ENCODE results near the gene PIK3AP1. TPM values are rescaled to one million over a fixed set of nuclear protein-coding genes. Genes with fewer than 3 reads are reported as not detected.

PIK3AP1 gene
- total and polyA plus RNA-seq, 2 of the 13 experiments (the other 11 are each of a cell fraction or from before 2014, with no cell fraction given) = 3.6 to 13.8 TPM

- Histone ChIP-seq H3K9me3 (ENCODE audit: low read length) (no peaks in the 10 kb centered on the region), H3K27me3 (ENCODE audit: control insufficient read depth in 1 of 2, insufficient read depth in 2 of 2, low read length in 2 of 2) (no peaks in the 10 kb centered on the region), H3K27ac (ENCODE audit: extremely low read length, insufficient read depth, low read length) (no peak overlapping the region), H3K4me2 (ENCODE audit: low read depth, low read length) (no peak overlapping the region), H3K4me3 (replicated peaks in 1 of 3; ENCODE audit: insufficient read depth in 1 of 3, low read depth in 2 of 3, low read length in 3 of 3) (no peak overlapping the region), H3K9ac (ENCODE audit: insufficient read depth, low read depth, low read length) (no peak overlapping the region), H2AFZ (ENCODE audit: low read length) (no peak overlapping the region), H3K36me3 (replicated peaks in 1 of 2; ENCODE audit: control insufficient read depth in 1 of 2, insufficient read depth in 2 of 2, low read length in 2 of 2) (no peaks in the 10 kb centered on the region), H4K20me1 (ENCODE audit: insufficient read depth, low read length) (no peaks in the 10 kb centered on the region), H3K79me2 (ENCODE audit: insufficient read depth, low read length) (no peaks in the 10 kb centered on the region), H3K4me1 (ENCODE audit: insufficient read depth, low read length) (peaks cover 46% of the 10 kb centered on the region)
- ChIA-PET POLR2A (interaction anchor here (1.2 kb wide), 1 partner anchor 8 kb away, joined by 3 read pairs; no protein-coding TSS in a partner anchor), CTCF (ENCODE audit: low intra/inter-chr PET ratio, low total read pairs) (no interaction called here)
- intact Hi-C loops (cut with micrococcal nuclease; ENCODE audit: unreplicated experiment) = no loop called here
- ATAC-seq (no peak), FAIRE-seq (no peak), DNase-seq (ENCODE audit: low spot score) (no peak)
- WGBS (ENCODE audit: low lambda C conversion rate) = 100% methylated on average over 1 of the region's 1 CpG
- in situ Hi-C loops (cut with HindIII; ENCODE audit: extremely low pct_ligation_motif_present, low pct_unique_long_range_greater_than_20kb) = no loop called here
- BruUV-seq (replicated peaks) = no TSS peak
- no peak for TF ChIP-seq KLF16 (CRISPR knock-in tag; IDR thresholded peaks at IDR 0.05)
- TF ChIP-seq, protein P1, sequence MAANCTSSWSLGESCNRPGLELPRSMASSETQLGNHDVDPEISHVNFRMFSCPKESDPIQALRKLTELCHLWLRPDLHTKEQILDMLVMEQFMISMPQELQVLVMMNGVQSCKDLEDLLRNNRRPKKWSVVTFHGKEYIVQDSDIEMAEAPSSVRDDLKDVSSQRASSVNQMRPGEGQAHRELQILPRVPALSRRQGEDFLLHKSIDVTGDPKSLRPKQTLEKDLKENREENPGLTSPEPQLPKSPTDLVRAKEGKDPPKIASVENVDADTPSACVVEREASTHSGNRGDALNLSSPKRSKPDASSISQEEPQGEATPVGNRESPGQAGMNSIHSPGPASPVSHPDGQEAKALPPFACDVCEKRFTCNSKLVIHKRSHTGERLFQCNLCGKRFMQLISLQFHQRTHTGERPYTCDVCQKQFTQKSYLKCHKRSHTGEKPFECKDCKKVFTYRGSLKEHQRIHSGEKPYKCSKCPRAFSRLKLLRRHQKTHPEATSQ (CRISPR knock-in tag; IDR thresholded peaks at IDR 0.05; ENCODE audit: borderline replicate concordance) = no peak
- TF ChIP-seq HOXD1 (CRISPR knock-in tag; IDR thresholded peaks at IDR 0.05) = no peak
- no peak for TF ChIP-seq AKAP8 (CRISPR knock-in tag; IDR thresholded peaks at IDR 0.05)
- TF ChIP-seq HDAC1 (CRISPR knock-in tag; IDR thresholded peaks at IDR 0.05) = no peak
- TF ChIP-seq, protein P2, sequence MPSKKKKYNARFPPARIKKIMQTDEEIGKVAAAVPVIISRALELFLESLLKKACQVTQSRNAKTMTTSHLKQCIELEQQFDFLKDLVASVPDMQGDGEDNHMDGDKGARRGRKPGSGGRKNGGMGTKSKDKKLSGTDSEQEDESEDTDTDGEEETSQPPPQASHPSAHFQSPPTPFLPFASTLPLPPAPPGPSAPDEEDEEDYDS (CRISPR knock-in tag; IDR thresholded peaks at IDR 0.05) = no peak
- no peak for TF ChIP-seq BCL3 (CRISPR knock-in tag; IDR thresholded peaks at IDR 0.05)
- no peak for TF ChIP-seq ZNF235 (CRISPR knock-in tag; IDR thresholded peaks at IDR 0.05; ENCODE audit: borderline replicate concordance)
- no peak for TF ChIP-seq NFIC (IDR thresholded peaks at IDR 0.05; ENCODE audit: low read length)
- TF ChIP-seq, protein P3, sequence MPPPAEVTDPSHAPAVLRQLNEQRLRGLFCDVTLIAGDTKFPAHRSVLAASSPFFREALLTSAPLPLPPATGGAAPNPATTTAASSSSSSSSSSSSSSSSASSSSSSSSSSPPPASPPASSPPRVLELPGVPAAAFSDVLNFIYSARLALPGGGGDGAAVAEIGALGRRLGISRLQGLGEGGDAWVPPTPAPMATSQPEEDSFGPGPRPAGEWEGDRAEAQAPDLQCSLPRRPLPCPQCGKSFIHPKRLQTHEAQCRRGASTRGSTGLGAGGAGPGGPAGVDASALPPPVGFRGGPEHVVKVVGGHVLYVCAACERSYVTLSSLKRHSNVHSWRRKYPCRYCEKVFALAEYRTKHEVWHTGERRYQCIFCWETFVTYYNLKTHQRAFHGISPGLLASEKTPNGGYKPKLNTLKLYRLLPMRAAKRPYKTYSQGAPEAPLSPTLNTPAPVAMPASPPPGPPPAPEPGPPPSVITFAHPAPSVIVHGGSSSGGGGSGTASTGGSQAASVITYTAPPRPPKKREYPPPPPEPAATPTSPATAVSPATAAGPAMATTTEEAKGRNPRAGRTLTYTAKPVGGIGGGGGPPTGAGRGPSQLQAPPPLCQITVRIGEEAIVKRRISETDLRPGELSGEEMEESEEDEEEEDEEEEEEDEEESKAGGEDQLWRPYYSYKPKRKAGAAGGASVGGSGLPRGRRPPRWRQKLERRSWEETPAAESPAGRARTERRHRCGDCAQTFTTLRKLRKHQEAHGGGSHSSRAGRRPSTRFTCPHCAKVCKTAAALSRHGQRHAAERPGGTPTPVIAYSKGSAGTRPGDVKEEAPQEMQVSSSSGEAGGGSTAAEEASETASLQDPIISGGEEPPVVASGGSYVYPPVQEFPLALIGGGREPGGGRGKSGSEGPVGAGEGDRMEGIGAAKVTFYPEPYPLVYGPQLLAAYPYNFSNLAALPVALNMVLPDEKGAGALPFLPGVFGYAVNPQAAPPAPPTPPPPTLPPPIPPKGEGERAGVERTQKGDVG (CRISPR knock-in tag; IDR thresholded peaks at IDR 0.05; ENCODE audit: borderline replicate concordance) = no peak
- TF ChIP-seq, protein P4, sequence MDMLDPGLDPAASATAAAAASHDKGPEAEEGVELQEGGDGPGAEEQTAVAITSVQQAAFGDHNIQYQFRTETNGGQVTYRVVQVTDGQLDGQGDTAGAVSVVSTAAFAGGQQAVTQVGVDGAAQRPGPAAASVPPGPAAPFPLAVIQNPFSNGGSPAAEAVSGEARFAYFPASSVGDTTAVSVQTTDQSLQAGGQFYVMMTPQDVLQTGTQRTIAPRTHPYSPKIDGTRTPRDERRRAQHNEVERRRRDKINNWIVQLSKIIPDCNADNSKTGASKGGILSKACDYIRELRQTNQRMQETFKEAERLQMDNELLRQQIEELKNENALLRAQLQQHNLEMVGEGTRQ (IDR thresholded peaks at IDR 0.05; ENCODE audit: low read depth, low read length) = no peak
- TF ChIP-seq, protein P4 (CRISPR knock-in tag; IDR thresholded peaks at IDR 0.05; ENCODE audit: borderline replicate concordance) = no peak
- no peak for TF ChIP-seq HOXA3 (CRISPR knock-in tag; IDR thresholded peaks at IDR 0.05)
- TF ChIP-seq TERF1 (CRISPR knock-in tag; IDR thresholded peaks at IDR 0.05) = no peak
- TF ChIP-seq AGO2 (optimal IDR thresholded peaks at IDR 0.05; ENCODE audit: low read depth, low read length) = no peak
- TF ChIP-seq NR3C1 (CRISPR knock-in tag; IDR thresholded peaks at IDR 0.05) = no peak
These were observed 41.6 kb downstream of the PIK3AP1 start for GRCh38 chr10:96678725-96679124.
